ENCODE data around the gene RGL1.

GRCh38 chr1:183970516-183971300 is 165.8 kb downstream of the RGL1 start:
- TF ChIP-seq E2F1 (CRISPR knock-in tag; IDR thresholded peaks at IDR 0.05) (no peak), ELF4 (CRISPR knock-in tag; IDR thresholded peaks at IDR 0.05) (no peak)

All from K562 (cell line).